Right lobe of liver (tissue), 6 donors: ENCODE results near the gene ZNF618. TPM values are rescaled to one million over a fixed set of nuclear protein-coding genes. Genes with fewer than 3 reads are reported as not detected.

Experiments used
- ATAC-seq, 4 donors: fragments of 200-7000 bp; cut with Tn5 transposase; one replicate each; pipeline ENCODE4 v1.9.1; 2020; ENCODE audit warnings: mild to moderate bottlenecking in 4 of 4, moderate library complexity in 4 of 4
- DNase-seq, 3 donors: peaks; one replicate each; pipeline ENCODE4 v3.0.0-alpha.2; 2020
- H3K27ac ChIP-seq, 3 donors: fragments of 200-600 bp; one replicate each; pipeline ENCODE4 v1.8.0; 2022
- H3K27me3 ChIP-seq, 2 donors: fragments of 200-600 bp; one replicate each; pipeline ENCODE4 v1.8.0; 2022
- H3K36me3 ChIP-seq, 4 donors: fragments of 200-600 bp; sonication (generic) in 1 of 4; one replicate each; pipeline versions ENCODE4 v1.5.1 to v1.8.0; 2017 to 2022; ENCODE audit warnings: control low read depth in 1 of 4
- H3K4me1 ChIP-seq, 4 donors: fragments of 200-600 bp; sonication (generic) in 1 of 4; one replicate each; pipeline versions ENCODE4 v1.5.1 to v1.8.0; 2017 to 2022; ENCODE audit warnings: control low read depth in 1 of 4
- H3K4me3 ChIP-seq, 3 donors: fragments of 200-600 bp; one replicate each; pipeline ENCODE4 v1.8.0; 2022
- H3K9me3 ChIP-seq, 4 donors: fragments of 200-600 bp; sonication (generic) in 1 of 4; one replicate each; pipeline versions ENCODE4 v1.5.1 to v1.8.0; 2017 to 2022; ENCODE audit warnings: control low read depth in 1 of 4
- POLR2A ChIP-seq: fragments of 450-650 bp; IDR thresholded peaks from one replicate; pipeline ENCODE4 v1.6.1; 2017; ENCODE audit warnings: antibody characterized with exemption, mild to moderate bottlenecking
- WGBS: methylation state at CpG from one replicate; pipeline ENCODE4 v1.1.6; 2018; ENCODE audit warnings: low coverage, low lambda C conversion rate; ENCODE audit not compliant: insufficient coverage; ENCODE audit errors: missing lambda C conversion rate; 5-methylcytosine and 5-hydroxymethylcytosine counted together
- intact Hi-C, 2 donors: fragments of 100-400 bp; cut with DNase I; formaldehyde crosslinking; loops; one replicate each; pipeline versions ENCODE4 v1.11.2 to v1.14.1; 2022
- total RNA-seq, 6 experiments: library from RNA; depleted of rRNA in 2 of 6; stranded (reverse); fragments of >200 nt in 2 of 6; fragmentation: NEBNext Ultra II Directional in 3 of 6; extraction: Animal tissue kit (Norgen Biotek cat#: 25700) in 3 of 6; gene quantifications; one replicate each; pipeline versions ENCODE4 v1.1.0 to v1.2.4, GENCODE V29; 2016 to 2023
- TF ChIP-seq, protein P1 (sequence below), 4 donors: fragments of 200-600 bp in 3 of 4; fragments of 450-650 bp in 1 of 4; IDR thresholded peaks; one replicate each; pipeline versions ENCODE4 v1.5.1 to v1.8.0; 2016 to 2022; ENCODE audit warnings: antibody characterized with exemption in 4 of 4, mild to moderate bottlenecking in 2 of 4
- donor health status: DM: no; HTN: yes; CAD: no.
- donor health status: DM: no; HTN: no; CAD: no.
- donor health status: DM: no; HTN: no; CAD: no.
- donor health status: DM: no; HTN: yes; CAD: no.
- donor health status: DM: no; HTN: yes; CAD: no.

The ZNF618 gene
- total RNA-seq, 6 experiments from 2014 or later, result 2.9 to 7.9 (median 6.0) TPM

DNA sequence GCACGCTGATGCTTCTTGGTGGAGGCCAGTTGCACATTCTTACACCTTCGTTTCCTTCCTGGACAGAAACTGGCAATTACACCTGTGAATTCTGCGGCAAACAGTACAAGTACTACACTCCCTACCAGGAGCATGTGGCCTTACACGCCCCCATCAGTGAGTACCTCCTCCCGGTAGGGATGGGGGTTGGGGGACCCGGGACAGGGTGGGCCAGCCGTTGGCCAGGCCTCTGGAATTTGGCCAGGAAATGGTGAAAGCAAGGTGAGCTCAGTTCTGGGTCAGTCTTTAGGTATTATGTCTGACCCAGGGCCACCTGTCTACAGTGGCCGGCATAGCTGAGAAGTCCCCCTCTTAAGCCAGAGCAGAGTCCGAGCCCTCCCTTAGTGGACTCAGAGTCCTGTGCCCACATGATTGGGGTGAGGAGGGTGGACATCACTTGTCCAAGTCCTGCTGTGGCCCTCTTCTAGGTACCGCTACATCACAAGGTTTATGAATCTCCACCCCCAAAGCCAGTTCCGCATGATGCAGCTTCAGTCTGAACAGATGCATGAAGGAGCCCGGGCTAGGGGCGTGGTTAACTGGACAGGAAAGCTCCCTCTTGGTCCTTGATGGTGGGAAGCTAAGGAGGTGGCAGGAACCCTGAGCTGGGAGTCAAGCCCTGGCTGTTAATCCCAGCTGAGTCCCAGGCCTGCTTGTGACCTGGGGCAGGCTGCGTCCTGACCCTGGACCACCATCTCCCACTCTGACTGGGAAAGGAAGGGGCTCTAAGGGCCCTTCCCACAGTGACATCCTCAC lies 140.7 kb downstream of the ZNF618 start:
- DNase-seq (peak in 1 of 3 donors; percentile 39), ATAC-seq (peak in 2 of 4 donors; percentile 23 to 24)
- H3K27ac ChIP-seq, result no peak overlapping the region
- H3K27me3 ChIP-seq, result no peaks in the 10 kb centered on the region
- H3K9me3 ChIP-seq, result no peaks in the 10 kb centered on the region
- no peak for TF ChIP-seq POLR2A
- TF ChIP-seq, protein P1, sequence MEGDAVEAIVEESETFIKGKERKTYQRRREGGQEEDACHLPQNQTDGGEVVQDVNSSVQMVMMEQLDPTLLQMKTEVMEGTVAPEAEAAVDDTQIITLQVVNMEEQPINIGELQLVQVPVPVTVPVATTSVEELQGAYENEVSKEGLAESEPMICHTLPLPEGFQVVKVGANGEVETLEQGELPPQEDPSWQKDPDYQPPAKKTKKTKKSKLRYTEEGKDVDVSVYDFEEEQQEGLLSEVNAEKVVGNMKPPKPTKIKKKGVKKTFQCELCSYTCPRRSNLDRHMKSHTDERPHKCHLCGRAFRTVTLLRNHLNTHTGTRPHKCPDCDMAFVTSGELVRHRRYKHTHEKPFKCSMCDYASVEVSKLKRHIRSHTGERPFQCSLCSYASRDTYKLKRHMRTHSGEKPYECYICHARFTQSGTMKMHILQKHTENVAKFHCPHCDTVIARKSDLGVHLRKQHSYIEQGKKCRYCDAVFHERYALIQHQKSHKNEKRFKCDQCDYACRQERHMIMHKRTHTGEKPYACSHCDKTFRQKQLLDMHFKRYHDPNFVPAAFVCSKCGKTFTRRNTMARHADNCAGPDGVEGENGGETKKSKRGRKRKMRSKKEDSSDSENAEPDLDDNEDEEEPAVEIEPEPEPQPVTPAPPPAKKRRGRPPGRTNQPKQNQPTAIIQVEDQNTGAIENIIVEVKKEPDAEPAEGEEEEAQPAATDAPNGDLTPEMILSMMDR (IDR thresholded peaks at IDR 0.05), result no peak
- H3K4me3 ChIP-seq, result no peak overlapping the region
- H3K36me3 ChIP-seq, result peaks cover 0 to 3% (median under 1%) of the 10 kb centered on the region in 4 donors
- peaks cover 0 to 10% (median 0%) of the 10 kb centered on the region in 4 donors for H3K4me1 ChIP-seq
- 100% methylated on average over 2 of the region's 14 CpGs for WGBS
- intact Hi-C loops, result no loop called here

DNA sequence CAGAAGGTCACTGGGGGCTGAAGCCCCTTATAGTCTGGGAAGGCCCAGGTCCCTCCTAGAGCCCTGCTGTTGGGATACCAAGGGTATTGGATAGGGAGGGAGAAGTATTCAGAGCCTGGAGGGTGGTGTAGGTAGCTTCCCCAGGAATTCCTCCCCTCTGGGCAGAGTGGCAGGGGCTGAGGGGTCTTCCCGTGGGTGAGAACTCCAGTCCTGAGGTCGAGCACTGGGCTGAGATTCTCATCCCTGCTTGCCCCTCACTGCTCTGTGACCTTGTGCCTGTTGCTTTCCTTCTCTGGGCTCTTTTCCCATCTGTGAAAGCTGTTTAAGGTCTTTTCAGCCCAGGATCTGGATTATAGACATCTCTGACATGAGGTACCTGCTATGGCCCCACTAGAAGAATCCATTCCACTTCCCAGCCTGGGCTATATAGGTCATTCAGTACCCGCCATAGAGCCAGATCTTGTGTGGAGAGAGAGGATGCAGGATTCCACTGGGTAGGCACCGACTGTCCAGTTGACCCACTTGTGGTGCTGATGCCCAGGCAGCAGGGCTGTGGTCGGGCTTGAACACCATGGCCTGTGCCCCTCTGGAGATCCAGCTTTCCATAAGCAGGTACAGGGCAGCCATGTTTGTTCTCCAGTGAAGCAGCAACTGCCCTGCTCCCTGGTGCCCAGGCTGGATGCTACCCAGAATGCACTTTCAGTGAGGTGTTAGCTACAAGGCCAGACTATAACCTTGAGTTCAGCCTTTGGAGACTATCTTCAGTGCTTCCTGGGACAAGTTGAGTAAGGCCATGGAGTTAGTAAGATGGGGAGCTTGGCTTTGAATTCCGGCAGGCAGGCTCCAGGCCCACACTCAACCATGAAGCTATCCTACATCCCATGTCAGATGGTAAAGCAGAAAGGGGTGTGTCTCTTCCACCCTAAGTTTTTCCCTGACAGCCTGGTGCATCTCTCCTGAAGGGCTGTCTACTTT lies 141.9 kb downstream of the ZNF618 start:
- ATAC-seq (peak in 1 of 4 donors; percentile 20), DNase-seq (peak in 1 of 3 donors; percentile 37)
- no peaks in the 10 kb centered on the region for H3K9me3 ChIP-seq
- WGBS, result 73% methylated on average over 3 of the region's 6 CpGs
- no peak overlapping the region for H3K4me3 ChIP-seq
- H3K4me1 ChIP-seq, result peaks cover 0 to 10% (median 0%) of the 10 kb centered on the region in 4 donors
- peaks cover 0 to 3% (median 0%) of the 10 kb centered on the region in 4 donors for H3K36me3 ChIP-seq
- TF ChIP-seq, protein P1 (IDR thresholded peaks at IDR 0.05), result no peak
- TF ChIP-seq POLR2A, result no peak
- intact Hi-C loops, result no loop called here
- H3K27ac ChIP-seq, result no peak overlapping the region
- no peaks in the 10 kb centered on the region for H3K27me3 ChIP-seq

DNA sequence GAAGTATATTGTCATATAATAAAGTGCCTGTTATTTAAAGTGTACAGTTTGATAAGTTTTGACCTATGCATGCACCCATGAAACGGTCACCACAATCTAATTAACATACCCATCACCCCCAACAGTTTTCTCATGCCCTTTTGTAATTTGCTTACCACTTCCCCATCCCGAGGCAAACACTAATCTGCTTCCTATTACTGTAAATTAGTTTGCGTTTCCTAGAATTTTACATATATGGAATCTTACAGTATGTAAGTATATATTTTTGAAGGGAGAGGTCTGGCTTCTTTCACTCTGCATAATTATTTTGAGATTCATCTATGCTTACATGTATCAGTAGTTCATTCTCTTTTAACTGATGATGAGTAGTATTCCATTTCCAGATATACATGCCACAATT lies 145.5 kb downstream of the ZNF618 start:
- intact Hi-C loops, result no loop called here
- H3K4me1 ChIP-seq, result no peaks in the 10 kb centered on the region
- 76% methylated on average over 3 of the region's 3 CpGs for WGBS
- no peaks in the 10 kb centered on the region for H3K27me3 ChIP-seq
- TF ChIP-seq POLR2A, result no peak
- TF ChIP-seq, protein P1 (IDR thresholded peaks at IDR 0.05), result no peak
- ATAC-seq (no peak), DNase-seq (no peak)
- no peak overlapping the region for H3K4me3 ChIP-seq
- H3K27ac ChIP-seq, result no peak overlapping the region
- H3K36me3 ChIP-seq, result no peaks in the 10 kb centered on the region
- peaks cover 0 to 7% (median 0%) of the 10 kb centered on the region in 4 donors for H3K9me3 ChIP-seq

DNA sequence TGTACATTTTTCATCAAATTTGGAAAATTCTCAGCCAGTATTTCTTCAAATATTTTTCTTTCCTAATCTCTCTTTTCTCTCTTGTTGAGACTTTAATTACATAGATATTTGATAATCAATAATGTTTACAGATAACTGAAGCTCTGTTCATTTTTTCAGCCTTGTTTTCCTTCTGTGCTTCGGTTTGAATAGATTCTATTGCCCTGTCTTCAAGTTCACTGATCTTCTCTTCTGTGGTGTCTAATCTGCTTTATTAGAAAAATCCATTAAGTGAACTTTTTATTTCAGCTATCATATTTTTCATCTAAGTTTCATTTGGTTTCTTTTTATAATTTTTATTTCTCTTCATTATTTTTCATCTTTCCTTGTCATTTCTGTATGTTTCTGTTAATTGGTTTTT lies 147.9 kb downstream of the ZNF618 start:
- H3K36me3 ChIP-seq, result no peaks in the 10 kb centered on the region
- ATAC-seq, result no peak
- H3K9me3 ChIP-seq, result peaks cover 0 to 7% (median 0%) of the 10 kb centered on the region in 4 donors
- no peak for DNase-seq
- 83% methylated on average over 1 of the region's 1 CpG for WGBS
- intact Hi-C loops, result no loop called here
- TF ChIP-seq, protein P1 (IDR thresholded peaks at IDR 0.05), result no peak
- no peak for TF ChIP-seq POLR2A
- no peak overlapping the region for H3K27ac ChIP-seq
- no peaks in the 10 kb centered on the region for H3K4me1 ChIP-seq
- H3K4me3 ChIP-seq, result no peak overlapping the region
- no peaks in the 10 kb centered on the region for H3K27me3 ChIP-seq
